Duodenal mucosa (tissue), 2 donors: Measurements from ENCODE around the gene ZNF385B.
"Not testable (repeated sequence)": the region's sequence is repeated elsewhere in the genome, so short reads cannot be mapped to it uniquely, and the experiment has no call there.

Experiments
- H3K27ac ChIP-seq: one replicate; pipeline ENCODE4 v1.7.0; 2013; ENCODE audit warnings: low read depth, low read length
- H3K27me3 ChIP-seq, 2 donors: one replicate each; pipeline ENCODE4 v1.7.0; 2013; ENCODE audit warnings: low read length in 2 of 2, control low read depth in 1 of 2; ENCODE audit not compliant: insufficient read depth in 2 of 2, control insufficient read depth in 1 of 2
- H3K36me3 ChIP-seq, 2 donors: one replicate each; pipeline ENCODE4 v1.7.0; 2013; ENCODE audit warnings: low read length in 2 of 2, control low read depth in 1 of 2; ENCODE audit not compliant: insufficient read depth in 2 of 2, control insufficient read depth in 1 of 2
- H3K4me1 ChIP-seq, 2 donors: one replicate each; pipeline ENCODE4 v1.7.0; 2013; ENCODE audit warnings: low read length in 2 of 2, control low read depth in 1 of 2; ENCODE audit not compliant: insufficient read depth in 2 of 2, control insufficient read depth in 1 of 2
- H3K4me3 ChIP-seq, 2 donors: one replicate each; pipeline ENCODE4 v1.7.0; 2013; ENCODE audit warnings: low read length in 2 of 2, low read depth in 1 of 2
- H3K9ac ChIP-seq, 2 donors: one replicate each; pipeline ENCODE4 v1.7.0; 2013; ENCODE audit warnings: low read length in 2 of 2, low read depth in 1 of 2
- H3K9me3 ChIP-seq, 2 donors: one replicate each; pipeline ENCODE4 v1.7.0; 2013; ENCODE audit warnings: low read length in 2 of 2, control low read depth in 1 of 2; ENCODE audit not compliant: control insufficient read depth in 1 of 2

Gene ZNF385B

GRCh38 chr2:179461420-179461819 lies 400.0 kb downstream of the ZNF385B start:
- Histone ChIP-seq H3K4me1 (no peaks in the 10 kb centered on the region), H3K27me3 (no peaks in the 10 kb centered on the region), H3K9me3 (no peaks in the 10 kb centered on the region), H3K27ac (no peak overlapping the region), H3K4me3 (no peak overlapping the region), H3K36me3 (no peaks in the 10 kb centered on the region), H3K9ac (no peak overlapping the region)

DNA sequence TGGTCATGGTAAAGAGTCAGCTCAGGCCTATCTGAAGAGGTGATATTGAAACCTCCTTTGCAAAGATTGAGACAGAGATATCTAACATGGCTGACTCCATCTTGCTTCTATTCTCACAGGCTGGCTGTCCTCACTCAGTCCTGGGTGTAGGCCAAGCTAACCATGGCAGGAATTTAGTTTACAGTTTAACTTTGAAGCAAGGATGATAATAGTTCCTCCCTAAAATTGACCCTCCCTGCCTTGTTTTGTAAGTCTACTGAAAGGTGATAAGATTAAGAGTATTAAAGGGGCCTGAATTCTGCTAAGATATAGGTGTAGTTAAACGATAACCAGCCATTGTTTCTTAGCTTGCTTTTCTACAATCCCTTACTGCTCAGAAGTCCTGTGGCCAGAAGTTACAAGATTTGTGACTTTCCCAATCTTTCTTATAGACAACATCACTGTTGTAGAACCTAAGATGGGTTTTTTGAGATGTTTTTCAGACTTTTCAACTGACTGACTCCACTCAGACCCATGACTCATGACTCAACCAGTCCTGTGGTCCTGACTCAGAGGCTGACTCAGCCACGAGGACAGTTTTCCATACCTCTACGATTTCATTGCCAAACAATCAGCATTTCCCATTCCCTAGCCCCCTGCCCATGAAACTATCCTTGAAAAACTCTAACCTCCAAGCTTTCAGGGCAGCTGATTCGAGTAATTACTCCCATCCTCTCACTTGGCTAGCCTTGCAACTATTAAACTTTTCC lies 401.1 kb downstream of the ZNF385B start:
- Histone ChIP-seq H3K9ac (no peak overlapping the region), H3K36me3 (no peaks in the 10 kb centered on the region), H3K9me3 (no peaks in the 10 kb centered on the region), H3K27me3 (no peaks in the 10 kb centered on the region), H3K4me1 (no peaks in the 10 kb centered on the region), H3K27ac (no peak overlapping the region), H3K4me3 (no peak overlapping the region)

DNA sequence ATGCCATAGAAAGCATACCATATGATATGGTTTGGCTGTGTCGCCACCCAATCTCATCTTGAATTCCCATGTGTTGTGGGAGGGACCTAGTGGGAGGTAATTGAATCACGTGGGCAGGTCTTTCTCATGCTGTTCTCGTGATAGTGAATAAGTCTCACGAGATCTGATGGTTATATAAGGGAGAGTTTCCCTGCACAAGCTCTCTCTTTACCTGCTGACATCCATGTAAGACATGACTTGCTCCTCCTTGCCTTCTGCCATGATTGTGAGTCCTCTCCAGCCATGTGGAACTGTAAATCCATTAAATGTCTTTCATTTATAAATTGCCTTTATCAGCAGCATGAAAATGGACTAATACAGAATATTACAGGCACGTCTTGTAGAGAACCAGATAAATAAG lies 403.3 kb downstream of the ZNF385B start:
- not testable (repeated sequence) for H3K9ac ChIP-seq, H3K27ac ChIP-seq, H3K4me1 ChIP-seq, H3K36me3 ChIP-seq, H3K4me3 ChIP-seq, H3K9me3 ChIP-seq, H3K27me3 ChIP-seq

DNA sequence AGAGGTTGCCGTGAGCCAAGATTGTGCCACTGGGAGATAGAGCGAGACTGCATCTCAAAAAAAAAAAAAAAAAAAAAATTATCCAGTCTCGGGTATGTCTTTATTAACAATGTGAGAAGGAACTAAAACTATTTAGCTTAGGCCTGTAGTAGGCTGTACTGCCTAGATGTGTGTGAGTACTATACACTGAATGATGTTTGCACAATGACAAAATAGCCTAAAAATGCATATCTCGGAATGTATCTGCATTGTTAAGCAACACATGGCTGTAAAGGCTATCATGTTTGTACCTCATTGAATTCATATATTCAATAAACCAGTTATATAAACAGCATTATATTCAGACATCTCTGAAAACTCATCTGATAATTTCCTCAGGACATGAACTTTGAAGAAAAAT lies 405.6 kb downstream of the ZNF385B start:
- no peaks in the 10 kb centered on the region for H3K9me3 ChIP-seq
- H3K4me1 ChIP-seq = no peaks in the 10 kb centered on the region
- H3K27ac ChIP-seq = no peak overlapping the region
- no peak overlapping the region for H3K9ac ChIP-seq
- H3K36me3 ChIP-seq = no peaks in the 10 kb centered on the region
- no peak overlapping the region for H3K4me3 ChIP-seq
- H3K27me3 ChIP-seq = no peaks in the 10 kb centered on the region

- Histone ChIP-seq H3K27me3 (no peaks in the 10 kb centered on the region), H3K9ac (no peak overlapping the region), H3K4me3 (no peak overlapping the region), H3K27ac (no peak overlapping the region), H3K9me3 (no peaks in the 10 kb centered on the region), H3K4me1 (no peaks in the 10 kb centered on the region), H3K36me3 (no peaks in the 10 kb centered on the region)
These were observed 406.3 kb downstream of the ZNF385B start for GRCh38 chr2:179455172-179455524.

- Histone ChIP-seq H3K9ac (no peak overlapping the region), H3K36me3 (no peaks in the 10 kb centered on the region), H3K9me3 (no peaks in the 10 kb centered on the region), H3K4me3 (no peak overlapping the region), H3K27ac (no peak overlapping the region), H3K4me1 (no peaks in the 10 kb centered on the region), H3K27me3 (no peaks in the 10 kb centered on the region)
These were observed 406.8 kb downstream of the ZNF385B start for GRCh38 chr2:179454443-179455171.

DNA sequence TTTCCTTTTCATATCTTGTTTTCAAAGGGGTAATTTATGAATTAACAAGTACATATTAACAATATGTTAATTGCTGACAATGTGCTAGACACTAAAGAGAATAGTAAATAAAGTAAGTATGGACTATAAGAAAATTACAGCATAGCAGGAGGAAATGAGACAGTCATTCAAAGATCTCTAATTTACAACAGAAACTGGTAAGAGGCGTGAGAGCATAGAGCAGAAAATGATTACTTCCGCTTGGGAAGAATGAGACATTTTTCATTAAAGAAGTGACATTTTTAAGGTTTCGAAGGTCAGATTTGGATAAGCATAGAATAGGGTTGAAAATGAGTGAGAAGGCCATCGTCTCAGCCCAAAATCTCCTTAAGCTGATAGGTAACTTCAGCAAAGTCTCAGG lies 412.4 kb downstream of the ZNF385B start:
- no peaks in the 10 kb centered on the region for H3K36me3 ChIP-seq
- H3K9ac ChIP-seq = no peak overlapping the region
- H3K4me3 ChIP-seq = no peak overlapping the region
- H3K27me3 ChIP-seq = no peaks in the 10 kb centered on the region
- H3K27ac ChIP-seq = no peak overlapping the region
- no peaks in the 10 kb centered on the region for H3K9me3 ChIP-seq
- H3K4me1 ChIP-seq = no peaks in the 10 kb centered on the region

DNA sequence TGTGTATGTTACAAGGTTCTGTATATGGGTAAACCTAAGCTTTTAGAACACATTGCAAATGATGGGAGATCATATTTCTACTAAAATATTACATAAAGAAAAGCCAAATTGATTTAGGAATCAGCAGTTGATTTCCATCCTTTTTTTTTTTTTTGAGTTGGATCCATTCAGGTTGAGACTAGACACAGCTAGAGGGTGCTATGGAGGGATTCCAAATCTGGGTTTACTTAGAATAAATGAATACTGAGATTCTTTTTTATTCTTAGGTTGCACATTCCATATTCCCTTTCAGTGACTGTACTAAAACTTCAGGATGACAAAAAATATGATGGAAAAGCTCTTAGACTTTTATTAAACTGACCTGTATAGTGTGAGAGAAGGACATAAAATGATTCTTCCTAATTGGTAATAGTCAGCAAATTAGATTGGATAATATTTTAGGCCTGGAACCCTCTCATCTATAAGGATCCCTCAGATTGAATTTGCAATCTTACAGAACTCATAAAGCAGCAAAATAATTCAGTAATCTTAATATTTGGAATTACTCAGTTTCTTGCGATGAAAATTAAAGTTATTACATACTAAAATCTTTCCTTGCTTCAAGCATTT lies 413.5 kb downstream of the ZNF385B start:
- H3K27ac ChIP-seq = no peak overlapping the region
- H3K9me3 ChIP-seq = no peaks in the 10 kb centered on the region
- no peak overlapping the region for H3K9ac ChIP-seq
- no peaks in the 10 kb centered on the region for H3K4me1 ChIP-seq
- H3K4me3 ChIP-seq = no peak overlapping the region
- no peaks in the 10 kb centered on the region for H3K27me3 ChIP-seq
- no peaks in the 10 kb centered on the region for H3K36me3 ChIP-seq

DNA sequence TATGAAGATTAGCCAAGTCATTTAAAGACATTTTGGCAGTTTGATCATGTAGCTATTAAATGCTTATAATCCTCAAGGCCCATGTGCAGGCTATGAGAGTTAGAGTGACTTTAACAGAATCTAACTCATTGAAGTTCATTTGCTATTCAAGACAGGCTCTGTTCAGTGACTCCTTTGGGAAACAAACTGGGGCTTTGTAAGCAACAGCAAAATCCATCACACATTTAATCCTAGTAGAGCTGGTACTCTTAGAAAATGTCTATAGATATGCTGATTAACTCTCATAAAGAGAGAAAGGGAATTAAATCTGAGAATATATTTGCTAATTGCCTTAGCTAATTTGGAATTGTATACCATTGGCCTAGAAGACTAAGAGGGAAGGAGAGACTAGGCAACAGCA lies 414.0 kb downstream of the ZNF385B start:
- Histone ChIP-seq H3K27ac (no peak overlapping the region), H3K4me3 (no peak overlapping the region), H3K36me3 (no peaks in the 10 kb centered on the region), H3K9me3 (no peaks in the 10 kb centered on the region), H3K4me1 (no peaks in the 10 kb centered on the region), H3K9ac (no peak overlapping the region), H3K27me3 (no peaks in the 10 kb centered on the region)

GRCh38 chr2:179446476-179447141 lies 414.8 kb downstream of the ZNF385B start:
- no peaks in the 10 kb centered on the region for H3K27me3 ChIP-seq
- no peaks in the 10 kb centered on the region for H3K9me3 ChIP-seq
- no peaks in the 10 kb centered on the region for H3K36me3 ChIP-seq
- no peak overlapping the region for H3K9ac ChIP-seq
- H3K4me3 ChIP-seq = no peak overlapping the region
- H3K27ac ChIP-seq = no peak overlapping the region
- H3K4me1 ChIP-seq = no peaks in the 10 kb centered on the region
